GM18858 (cell line): ENCODE data around the gene ASTL.

Experiments
- ATAC-seq: cut with Tn5 transposase; IDR thresholded peaks from one replicate; pipeline ENCODE4 v1.9.1; 2021; ENCODE audit not compliant: unreplicated experiment

Gene ASTL

DNA sequence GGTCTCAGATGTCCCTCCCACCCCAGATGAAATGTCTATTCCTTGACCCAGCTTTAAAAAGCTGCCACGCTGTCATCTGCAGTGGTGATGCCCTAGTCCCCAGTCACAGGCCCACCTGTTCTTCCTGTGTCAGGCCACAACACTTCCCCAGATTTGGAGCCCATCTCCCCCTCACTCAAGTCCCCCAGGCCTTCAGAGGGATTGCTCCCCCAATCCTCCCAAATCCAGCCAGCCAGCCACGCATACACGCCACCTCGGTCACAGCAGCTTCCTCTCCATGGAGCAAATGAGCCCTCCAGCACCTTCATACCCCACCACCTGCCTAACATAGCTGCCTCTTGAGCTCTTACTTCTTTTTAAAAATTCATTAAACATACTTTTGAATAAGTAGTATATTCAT, 7.8 kb downstream of the ASTL start:
- no peak for ATAC-seq

DNA sequence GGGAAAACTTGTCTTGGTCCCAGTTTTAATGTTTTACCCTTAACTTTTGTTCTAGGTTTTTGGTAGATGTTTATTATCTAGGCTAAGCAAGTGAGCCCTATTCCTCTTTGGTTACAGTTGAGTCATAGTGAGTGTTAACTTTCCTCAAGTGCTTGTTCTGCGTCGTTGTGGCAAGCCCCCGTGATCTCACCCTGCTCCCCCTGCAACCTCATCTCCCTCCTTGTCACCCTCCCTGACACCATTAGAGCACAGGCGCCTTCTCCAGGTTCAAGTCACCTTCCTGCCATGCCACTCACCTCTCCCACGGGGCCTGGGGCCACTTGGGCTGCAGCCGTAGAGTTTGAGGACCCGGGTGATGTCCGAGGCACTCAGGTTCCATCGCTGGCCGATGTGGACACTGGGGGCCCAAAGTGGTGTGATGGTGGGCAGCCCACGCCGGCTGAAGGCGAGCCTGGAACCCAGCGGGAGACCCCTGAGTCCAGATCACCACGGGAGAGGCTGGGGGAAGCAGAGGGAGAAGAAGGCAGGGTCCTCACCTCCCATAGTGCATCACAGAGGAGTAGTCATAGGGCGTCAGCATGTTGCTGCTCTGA, 8.7 kb downstream of the ASTL start:
- ATAC-seq: no peak

DNA sequence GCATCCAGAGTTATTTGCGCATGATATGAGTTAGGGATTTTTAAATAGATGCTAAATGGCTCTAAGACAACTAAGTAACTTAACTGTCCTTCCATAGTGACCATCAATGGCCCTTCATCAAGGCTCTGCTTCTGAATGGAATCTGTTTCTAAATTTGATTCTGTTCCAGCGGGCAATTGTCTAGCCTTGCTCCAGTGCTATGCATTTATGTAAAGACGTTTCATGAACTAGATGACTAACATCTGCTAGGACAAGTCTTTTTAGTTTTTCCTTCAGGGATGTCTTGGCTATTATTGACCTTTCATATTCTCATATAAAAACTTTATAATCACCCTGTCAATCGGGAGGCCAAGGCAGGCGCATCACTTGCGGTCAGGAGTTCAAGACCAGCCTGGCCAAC, 9.8 kb downstream of the ASTL start:
- no peak for ATAC-seq

DNA sequence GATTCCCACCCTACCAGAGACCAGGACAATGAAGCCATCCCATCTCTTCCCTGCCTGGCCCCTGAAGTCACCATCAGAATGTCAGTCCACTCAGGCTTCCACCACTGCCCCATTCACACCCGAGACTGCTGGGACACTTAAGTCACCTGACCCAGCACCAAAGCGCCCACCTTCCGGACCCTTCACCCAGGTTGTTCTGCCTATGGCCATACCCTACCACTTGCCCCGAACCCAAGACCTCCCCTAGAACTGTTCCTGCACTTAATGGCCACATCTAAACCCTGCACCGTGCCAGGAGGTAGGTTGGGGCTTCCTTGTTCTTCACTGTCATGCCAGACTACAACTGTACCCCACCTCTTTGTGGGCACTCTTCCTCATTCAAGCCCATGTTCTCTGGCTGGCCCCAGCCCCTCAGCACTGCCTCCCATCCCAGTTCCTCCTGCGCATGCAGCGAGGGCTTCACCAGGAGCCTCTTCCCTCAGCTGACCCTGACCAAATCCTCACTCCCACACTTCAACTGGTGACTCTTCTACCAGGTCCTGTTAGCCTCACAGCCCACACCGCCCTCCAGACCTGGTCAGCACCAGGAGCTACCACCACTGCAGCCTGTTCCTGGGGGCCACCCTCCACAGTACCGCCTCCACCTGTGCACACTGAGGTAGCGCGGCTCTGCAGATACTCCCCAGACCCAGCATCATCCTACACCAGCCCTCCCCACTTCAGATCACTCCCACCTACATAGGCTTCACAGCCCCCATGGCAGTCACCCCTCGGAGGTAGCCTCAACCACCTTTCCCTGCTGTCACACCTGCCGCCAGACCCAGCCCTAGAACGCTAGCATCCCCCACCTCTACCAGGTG, 13.7 kb downstream of the ASTL start:
- no peak for ATAC-seq

DNA sequence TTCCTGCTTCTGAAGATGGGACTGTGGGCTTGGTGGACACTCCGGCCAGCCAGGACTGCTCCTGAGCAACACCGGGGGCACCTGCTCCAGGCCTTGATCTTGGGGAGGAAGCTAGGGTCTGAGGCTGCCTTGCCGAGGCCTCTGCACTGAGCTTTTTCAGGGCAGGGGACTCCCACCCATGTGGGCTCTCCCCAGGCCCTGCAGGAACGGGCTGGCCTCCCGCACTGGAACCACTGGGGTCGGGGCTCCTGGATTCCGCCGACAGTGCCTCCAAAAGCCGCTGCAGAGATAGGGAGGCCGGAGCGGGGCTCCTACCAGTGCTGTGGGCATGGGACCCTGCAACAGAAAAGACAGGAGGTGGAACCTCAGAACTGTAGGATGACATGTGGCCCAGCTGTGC, 14.4 kb downstream of the ASTL start:
- ATAC-seq: no peak

DNA sequence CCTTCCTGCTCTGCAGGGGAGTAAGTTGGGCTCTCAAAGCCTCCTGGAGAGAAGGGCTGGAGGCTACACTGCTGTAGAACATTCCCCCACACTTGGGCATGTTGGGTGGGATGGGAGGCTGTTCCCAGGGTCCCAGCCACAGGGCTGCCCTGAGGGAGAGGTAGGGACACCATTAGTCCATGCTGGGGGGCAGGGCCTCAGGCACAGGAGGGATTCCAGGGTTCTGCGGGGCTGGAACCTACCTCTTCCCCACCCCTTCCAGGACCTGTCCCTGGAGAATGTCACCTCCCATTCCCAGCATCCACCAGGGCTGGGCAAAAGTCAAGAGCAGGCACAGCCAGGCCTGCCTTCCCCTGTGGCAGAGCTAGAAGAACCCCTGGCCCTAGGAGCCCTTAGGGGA, 15.0 kb downstream of the ASTL start:
- no peak for ATAC-seq

DNA sequence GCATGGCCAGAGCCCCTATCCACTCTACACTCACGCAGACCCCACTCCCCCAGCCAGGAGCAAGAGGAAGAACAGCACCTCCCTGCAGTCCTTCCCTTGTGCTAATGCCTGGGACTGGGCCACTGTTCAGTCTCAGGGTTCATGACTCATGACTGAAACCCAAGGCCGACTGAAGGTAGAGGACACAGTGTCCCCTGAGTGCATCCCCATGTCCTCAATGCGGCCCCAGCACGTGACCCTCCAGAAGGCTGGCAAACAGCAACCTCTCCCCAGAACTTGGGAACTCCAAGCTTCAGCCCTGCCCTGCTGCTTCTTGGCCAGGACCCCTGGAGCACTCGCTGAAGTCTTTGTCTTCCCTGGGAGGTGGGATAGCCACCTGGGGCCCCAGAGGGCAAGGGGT, 15.9 kb downstream of the ASTL start:
- ATAC-seq: no peak

DNA sequence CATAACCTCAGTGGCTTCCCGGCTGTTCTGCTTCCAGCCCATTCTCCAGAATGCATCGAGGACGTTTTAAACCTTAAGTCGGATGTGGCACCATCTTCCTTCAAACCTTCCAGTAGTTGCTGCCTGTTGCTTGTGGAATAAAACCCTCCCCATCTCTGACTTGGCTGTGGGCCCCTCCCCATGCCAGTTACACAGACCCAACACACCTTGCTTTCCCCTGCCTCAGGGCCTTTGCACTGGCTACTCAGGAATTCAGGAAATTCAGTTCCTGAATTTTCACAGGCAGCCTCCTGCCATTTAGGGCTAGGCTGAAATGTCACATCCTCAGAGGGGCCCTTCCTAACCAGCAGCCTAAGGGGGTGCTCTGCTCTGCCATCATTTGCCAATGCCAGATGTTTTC, 16.9 kb downstream of the ASTL start:
- ATAC-seq: no peak

DNA sequence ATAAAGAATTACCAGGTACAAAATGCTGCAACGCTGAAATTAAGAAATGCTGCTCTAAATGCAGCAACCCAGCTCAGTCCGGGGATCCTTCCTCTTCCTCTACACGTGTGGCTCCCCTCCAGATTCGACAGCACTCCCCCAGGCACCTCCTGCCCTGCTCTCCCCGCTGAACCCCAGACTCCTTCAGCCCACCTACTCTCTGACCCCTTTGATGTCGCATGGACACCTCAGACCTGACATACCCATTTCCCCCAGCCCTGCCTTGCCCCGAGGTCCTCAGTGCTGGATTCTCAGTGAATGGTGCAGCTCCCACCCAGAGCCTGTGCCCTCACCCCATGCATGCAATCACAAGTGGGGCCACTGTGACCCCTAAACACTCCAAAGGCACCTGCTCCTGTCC, 17.3 kb downstream of the ASTL start:
- no peak for ATAC-seq

DNA sequence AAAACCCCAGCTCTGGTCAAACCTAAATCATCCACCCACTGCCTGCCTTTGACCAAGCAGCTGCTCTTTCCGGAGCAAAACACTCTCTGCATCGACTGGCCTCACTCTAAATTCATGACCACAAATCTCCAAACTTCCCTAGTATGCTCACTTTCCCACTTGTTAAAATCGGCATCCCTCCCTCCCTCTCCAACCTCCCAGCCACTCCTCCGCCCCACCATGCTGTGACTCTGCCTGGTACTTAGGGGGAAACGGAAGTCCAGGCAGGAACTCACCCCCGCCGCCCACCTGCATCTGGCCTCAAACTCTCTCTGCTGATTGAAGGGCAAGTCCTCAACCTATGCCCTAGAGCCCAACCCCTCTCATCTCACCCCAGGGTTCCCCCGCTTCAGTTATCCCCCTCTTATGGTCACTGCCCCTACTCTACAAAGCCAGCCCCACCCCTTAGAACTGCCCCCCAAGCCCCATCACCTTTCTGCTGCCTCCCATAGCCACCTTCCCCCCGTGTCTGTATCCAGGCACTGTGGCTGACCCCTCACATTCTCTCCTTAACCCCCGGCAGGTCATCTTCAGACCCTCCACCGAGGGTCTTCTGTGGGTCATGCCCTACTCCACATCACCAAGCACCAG, 18.1 kb downstream of the ASTL start:
- no peak for ATAC-seq

DNA sequence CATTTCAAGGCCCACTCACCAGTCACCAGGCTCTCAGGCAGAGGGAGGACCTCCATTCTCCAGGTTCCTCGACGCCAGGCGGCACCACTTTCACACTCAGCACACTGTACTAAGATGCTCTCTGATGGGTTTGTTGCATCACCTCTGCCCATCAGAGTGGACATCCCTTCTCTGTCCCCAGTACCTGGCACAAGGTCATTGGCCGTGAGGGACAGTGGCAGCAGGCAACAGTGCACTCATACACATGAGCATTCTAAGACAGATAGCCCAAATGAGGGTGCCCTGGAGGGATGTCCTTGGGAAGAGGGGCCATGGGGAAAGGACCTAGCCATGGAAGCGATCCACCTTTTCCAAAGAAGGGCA, 18.9 kb downstream of the ASTL start:
- ATAC-seq: no peak

DNA sequence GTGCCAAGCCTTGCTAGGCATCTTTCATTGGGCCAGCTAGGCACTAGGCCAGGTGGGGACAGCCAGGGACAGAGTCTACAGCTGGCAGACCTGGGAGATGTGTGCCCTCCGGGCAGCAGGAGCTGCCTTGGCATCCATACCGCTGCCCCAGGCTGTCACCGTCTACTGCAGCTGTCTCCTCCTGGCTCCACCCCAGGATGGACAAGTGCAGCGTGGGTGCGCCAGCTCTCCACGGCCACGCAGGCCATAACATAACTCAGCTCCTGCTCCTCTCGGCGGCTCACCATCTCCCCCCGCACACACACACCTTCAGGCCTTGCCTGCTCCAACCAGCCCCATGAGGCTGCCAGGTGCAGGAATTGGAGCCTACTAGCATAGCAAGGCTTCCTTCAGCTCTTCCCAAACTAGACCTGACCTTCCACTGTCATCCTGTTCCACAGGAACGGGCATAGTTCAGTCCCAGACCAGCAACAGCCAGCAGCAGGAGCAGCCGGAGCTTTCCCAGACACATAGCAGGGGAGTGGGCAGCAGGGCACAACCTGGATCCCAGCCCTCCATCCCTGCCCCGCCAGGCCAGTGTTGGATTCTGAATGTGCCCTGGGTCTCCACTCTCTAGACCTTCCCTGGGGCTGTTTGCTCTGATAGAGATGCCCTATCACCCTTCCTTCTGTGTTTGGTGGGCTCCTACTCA, 19.5 kb downstream of the ASTL start:
- no peak for ATAC-seq

DNA sequence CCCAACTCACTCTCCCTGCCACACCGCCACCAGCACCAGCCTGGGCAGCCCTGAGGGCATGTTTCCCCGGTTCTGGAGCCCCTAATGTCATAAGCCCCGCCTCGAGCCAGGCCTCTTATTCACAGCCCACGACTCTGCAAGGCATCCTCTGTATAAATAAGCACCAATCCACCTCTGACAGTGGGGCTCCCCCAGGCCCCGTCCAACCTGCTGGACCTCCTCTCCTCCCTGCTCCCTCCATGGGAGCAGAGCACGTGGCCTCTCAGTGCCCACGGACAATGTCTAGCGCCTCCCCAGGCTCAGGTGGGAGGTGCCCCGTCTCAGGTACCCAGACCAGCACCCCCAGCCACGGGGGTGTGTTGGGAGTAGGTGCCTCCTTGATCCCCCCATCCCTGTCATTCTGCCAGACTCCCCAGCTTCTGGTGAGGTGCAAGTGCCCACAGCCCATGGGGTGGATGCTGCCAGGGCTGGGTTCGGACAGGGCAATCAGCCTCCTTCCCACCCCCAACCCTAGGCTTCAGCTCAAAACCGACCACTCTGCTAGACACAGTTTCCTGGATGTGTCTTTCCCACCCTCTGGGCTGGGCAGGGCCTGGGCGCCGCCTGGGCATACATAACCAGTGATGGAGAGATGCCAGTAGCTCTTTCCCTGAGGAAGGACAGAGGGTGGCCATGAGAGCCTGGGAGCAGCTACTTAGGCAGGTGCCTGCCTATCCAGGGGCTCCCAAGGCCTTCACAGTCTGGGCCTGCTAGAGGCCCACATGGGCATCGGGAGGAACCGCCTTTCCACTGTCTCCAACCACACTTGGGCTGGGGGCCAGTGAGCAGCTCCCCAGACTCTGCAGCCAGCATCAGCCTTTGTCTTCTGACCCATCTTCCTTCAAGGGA, 20.4 kb downstream of the ASTL start:
- no peak for ATAC-seq

DNA sequence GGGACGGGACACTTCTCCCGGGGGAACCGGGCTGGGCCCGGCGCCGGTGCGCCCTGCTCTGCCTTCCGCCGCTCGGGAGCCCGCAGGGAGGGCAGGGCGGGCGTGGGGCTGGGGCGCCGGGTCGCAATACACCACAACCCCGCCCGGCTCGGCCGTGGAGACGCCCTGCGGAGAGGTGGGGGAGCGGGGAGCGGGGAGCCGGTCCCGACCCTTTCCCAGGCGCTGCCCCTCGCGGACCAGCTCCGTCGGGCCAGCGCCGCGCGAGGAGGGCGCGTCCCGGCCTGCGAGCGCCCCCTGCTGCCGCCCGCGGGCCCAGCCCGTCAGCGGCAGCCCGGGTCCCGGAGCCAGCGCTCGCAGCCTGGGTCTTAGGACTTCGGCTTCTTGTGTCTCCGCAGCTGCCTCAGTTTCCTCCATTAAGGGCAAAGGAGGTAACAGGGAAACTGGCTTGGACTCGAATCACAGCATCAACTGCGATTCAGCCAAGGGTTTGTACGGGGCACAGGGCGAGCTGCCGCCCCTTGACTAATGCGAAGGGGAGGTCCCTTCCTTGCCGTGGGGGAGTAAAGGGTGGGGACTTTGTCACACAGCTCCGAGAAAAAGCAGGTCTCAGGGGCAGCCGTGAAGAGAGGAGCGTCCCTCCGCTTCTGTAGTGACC, 21.3 kb downstream of the ASTL start:
- peak; percentile 51 for ATAC-seq

DNA sequence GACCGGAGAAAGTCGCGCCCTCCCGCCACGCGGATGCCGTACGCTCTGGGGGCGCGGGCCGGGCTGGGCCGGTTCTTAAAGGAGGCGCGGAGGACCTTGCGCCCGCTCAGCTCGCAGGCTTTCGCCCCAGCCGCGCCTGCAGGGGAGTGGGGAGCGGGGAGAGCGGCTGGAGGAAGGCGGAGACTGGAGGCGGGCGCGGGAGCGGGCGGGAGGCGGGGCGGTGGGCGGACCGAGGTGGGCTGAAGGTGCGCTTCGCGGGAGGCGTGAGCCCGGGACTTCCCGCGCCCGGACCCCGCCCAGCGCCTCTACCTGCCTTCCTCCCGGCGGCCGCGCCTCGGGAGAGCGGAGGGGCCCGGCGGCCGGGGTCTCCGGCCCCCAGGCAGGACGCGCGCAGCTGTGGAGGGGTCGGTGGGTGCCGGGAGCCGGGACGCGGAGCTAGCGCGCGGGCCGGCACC, 21.9 kb downstream of the ASTL start, which contains the start of gene ADRA2B:
Gene ADRA2B (minus strand): TSS at position 148 of the 455 bp plus-strand sequence. CDS start 422 bp downstream, outside the sequence.
- peak; percentile 37 for ATAC-seq

DNA sequence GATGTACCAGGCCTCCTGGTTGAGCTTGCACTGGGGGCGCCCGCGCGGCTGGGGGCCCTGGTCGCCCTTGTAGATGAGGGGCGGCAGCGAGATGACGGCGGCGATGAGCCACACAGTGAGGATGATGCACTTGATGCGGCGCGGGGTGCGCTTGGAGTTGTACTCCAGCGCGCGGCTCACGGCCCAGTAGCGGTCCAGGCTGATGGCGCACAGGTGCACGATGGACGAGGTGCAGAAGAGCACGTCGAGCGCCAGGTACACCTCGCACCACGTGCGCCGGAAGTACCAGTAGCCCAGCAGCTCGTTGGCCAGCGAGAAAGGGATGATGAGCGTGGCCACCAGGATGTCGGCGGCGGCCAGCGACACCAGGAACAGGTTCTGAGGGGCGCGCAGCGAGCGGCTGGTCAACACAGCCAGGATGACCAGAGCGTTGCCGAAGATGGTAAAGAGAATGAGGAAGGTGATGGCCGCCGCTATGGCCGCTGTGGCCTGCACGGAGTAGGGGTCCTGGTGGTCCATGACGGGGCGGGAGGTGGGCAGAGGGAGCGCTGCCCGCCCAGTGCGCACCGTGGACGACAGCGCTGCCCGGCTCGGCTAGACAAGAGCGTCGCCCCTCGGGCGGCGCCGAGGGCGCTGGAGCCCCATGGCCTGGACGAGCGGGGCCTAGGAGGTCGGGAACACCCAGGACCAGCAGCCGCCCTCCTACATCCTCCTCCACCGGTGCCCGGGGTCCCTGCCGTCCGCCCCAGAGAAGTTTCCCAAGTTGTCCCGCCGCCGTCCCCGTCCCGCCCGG, 22.5 kb downstream of the ASTL start:
- ATAC-seq: no peak

DNA sequence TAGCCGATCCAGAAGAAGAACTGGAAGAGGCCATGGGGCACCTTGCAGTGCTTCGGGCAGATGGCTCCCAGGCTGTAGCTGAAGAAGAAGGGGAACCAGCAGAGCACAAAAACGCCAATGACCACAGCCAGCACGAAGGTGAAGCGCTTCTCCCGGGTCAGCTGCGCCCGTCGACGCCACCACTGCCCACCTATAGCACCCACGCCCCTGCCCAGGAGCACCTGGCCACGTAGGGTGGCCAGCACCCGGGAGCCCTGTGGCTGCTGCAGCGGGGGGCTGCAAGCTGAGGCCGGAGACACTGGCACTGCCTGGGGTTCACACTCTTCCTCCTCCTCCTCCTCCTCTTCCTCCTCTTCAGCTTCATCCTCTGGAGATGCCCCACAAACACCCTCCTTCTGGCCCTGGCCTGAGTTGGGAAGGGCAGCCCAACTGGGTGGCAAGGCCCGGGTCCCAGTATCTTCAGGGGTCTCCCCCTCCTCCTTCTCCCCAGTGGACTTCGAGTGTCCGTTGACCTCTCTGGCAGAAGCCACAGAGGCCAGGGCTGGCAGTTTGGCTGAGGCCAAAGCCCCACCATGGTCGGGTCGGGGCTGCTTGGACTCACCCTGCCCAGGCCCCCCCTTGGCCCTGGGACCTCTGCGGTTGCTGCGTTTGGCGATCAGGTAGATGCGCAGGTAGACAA, 23.3 kb downstream of the ASTL start:
- no peak for ATAC-seq

DNA sequence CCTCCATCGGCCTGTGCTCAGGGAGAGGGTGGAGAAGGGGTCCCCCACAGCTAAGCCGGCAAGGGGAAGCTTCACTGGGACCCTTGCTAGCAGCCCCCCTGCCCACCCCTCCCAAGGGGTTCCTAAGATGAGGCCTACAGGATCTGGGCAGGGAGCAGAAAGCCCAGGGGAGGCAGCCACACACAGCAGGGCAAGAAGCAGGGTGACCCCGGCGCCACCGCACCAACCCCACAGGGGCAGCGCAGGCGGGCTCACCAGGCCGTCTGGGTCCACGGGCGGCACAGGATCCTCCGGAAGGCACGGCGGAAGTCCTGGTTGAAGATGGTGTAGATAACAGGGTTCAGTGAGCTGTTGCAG, 23.8 kb downstream of the ASTL start:
- ATAC-seq: no peak

DNA sequence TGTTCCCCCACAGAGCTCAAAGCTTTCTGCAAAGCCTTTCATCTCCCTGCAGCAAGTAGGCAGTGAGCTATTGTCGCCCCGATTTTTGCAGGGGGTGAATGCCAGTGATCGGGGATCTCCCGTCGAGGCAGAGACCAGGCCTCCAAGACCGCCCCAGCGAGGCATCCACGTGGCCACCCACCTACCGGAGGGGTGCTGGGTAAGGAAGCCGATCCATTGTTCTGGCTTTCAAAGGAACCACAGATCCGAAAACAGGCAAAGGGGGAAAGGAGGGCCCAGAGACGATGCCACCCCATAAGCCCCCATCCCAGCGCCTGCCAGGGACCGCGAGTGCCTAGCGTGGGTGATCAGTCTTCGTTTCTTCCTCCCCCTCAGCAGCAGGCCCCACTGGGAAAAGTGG, 24.4 kb downstream of the ASTL start:
- ATAC-seq: no peak
